IMR-90 (cell line): ENCODE data around the gene STAM2. TPM values are rescaled to one million over a fixed set of nuclear protein-coding genes. Genes with fewer than 3 reads are reported as not detected.

ENCODE experiments used
- ATAC-seq: fragments of 200-7000 bp; cut with Tn5 transposase; 2 replicates; pipeline ENCODE4 v1.9.1; 2020; ENCODE audit warnings: low read depth, mild to moderate bottlenecking, moderate library complexity
- Bru-seq: library from RNA; stranded (reverse); fragments of 400-500 nt; gene quantifications from one replicate; lab custom pipeline; 2021; lab: Mats Ljungman, UMichigan
- BruChase-seq, 2 experiments: library from RNA; stranded (reverse); fragments of 400-500 nt; gene quantifications; one replicate each; lab custom pipeline; 2021; lab: Mats Ljungman, UMichigan
- BruUV-seq: library from RNA; stranded (reverse); fragments of 400-500 nt; replicated peaks from 2 replicates; lab custom pipeline; 2021; lab: Mats Ljungman, UMichigan
- CTCF ChIA-PET: fragments of 300-600 bp; formaldehyde crosslinking; extraction: SDS; loops from one replicate; lab custom pipeline; 2021; ENCODE audit warnings: antibody characterized with exemption; lab: Yijun Ruan, JAX
- POLR2A ChIA-PET: fragments of 300-600 bp; sonication (Branson Sonifier 250); formaldehyde crosslinking; loops from one replicate; lab custom pipeline; 2022; ENCODE audit warnings: antibody characterized with exemption; ENCODE audit not compliant: unreplicated experiment; lab: Charles Lee
- DNase-seq: peaks from one replicate; pipeline ENCODE4 v3.0.0; 2013
- H2AFZ ChIP-seq: replicated peaks from 2 replicates; pipeline ENCODE3; 2013; ENCODE audit warnings: low read length, mild to moderate bottlenecking; ENCODE audit not compliant: poor library complexity
- H2AK5ac ChIP-seq: 2 replicates; pipeline ENCODE4 v1.6.1; 2013; ENCODE audit warnings: low read depth, low read length, inconsistent platforms
- H2AK9ac ChIP-seq: replicated peaks from 2 replicates; pipeline ENCODE3; 2013; ENCODE audit warnings: mild to moderate bottlenecking, low read depth, low read length, moderate library complexity; ENCODE audit not compliant: poor library complexity
- H2BK120ac ChIP-seq: 2 replicates; pipeline ENCODE4 v1.6.1; 2013; ENCODE audit warnings: low read depth, low read length, inconsistent platforms
- H2BK15ac ChIP-seq: 3 replicates; pipeline ENCODE4 v1.6.1; 2013; ENCODE audit warnings: low read depth, low read length, inconsistent platforms
- H2BK20ac ChIP-seq: 2 replicates; pipeline ENCODE4 v1.6.1; 2013; ENCODE audit warnings: low read depth, mild to moderate bottlenecking, inconsistent platforms, low read length, moderate library complexity
- H2BK5ac ChIP-seq: 2 replicates; pipeline ENCODE4 v1.6.1; 2013; ENCODE audit warnings: mild to moderate bottlenecking, low read depth, low read length, inconsistent platforms; ENCODE audit not compliant: poor library complexity, severe bottlenecking
- H3K14ac ChIP-seq: replicated peaks from 2 replicates; pipeline ENCODE4 v1.6.1; 2013; ENCODE audit warnings: low read depth, low read length, inconsistent platforms
- H3K18ac ChIP-seq: 2 replicates; pipeline ENCODE4 v1.6.1; 2013; ENCODE audit warnings: low read depth, low read length, control low read depth
- H3K23ac ChIP-seq: 2 replicates; pipeline ENCODE4 v1.6.1; 2013; ENCODE audit warnings: low read depth, low read length, inconsistent platforms
- H3K27ac ChIP-seq: 2 replicates; pipeline ENCODE4 v1.5.1; 2013; ENCODE audit warnings: mild to moderate bottlenecking, control low read depth, low read length; ENCODE audit not compliant: insufficient read depth
- H3K27me3 ChIP-seq: 2 replicates; pipeline ENCODE4 v1.6.1; 2013; ENCODE audit warnings: low read length; ENCODE audit not compliant: control insufficient read depth, insufficient read depth
- H3K36me3 ChIP-seq: 2 replicates; pipeline ENCODE4 v1.6.1; 2013; ENCODE audit warnings: low read length, mixed read lengths; ENCODE audit not compliant: control insufficient read depth, insufficient read depth
- H3K4ac ChIP-seq: 2 replicates; pipeline ENCODE4 v1.6.1; 2013; ENCODE audit warnings: low read depth, low read length, inconsistent platforms
- H3K4me1 ChIP-seq: 2 replicates; pipeline ENCODE4 v1.6.1; 2013; ENCODE audit warnings: low read length, mixed read lengths; ENCODE audit not compliant: control insufficient read depth, insufficient read depth
- H3K4me2 ChIP-seq: 2 replicates; pipeline ENCODE4 v1.6.1; 2013; ENCODE audit warnings: low read depth, mild to moderate bottlenecking, control low read depth, low read length, moderate library complexity
- H3K4me3 ChIP-seq: 2 replicates; pipeline ENCODE4 v1.5.1; 2013; ENCODE audit warnings: low read depth, mild to moderate bottlenecking, control low read depth, low read length, moderate library complexity; ENCODE audit not compliant: insufficient read depth
- H3K56ac ChIP-seq: 2 replicates; pipeline ENCODE4 v1.6.1; 2013; ENCODE audit warnings: low read length, inconsistent platforms; ENCODE audit not compliant: insufficient read depth; ENCODE audit errors: extremely low read depth
- H3K79me1 ChIP-seq, 2 experiments: 2 replicates each; pipeline ENCODE4 v1.6.1; 2013; ENCODE audit warnings: low read length in 2 of 2, inconsistent platforms in 1 of 2, low read depth in 1 of 2
- H3K9ac ChIP-seq: 2 replicates; pipeline ENCODE4 v1.6.1; 2013; ENCODE audit warnings: low read depth, low read length, control low read depth
- H3K9me1 ChIP-seq: 2 replicates; pipeline ENCODE4 v1.6.1; 2013; ENCODE audit warnings: low read length, inconsistent platforms; ENCODE audit not compliant: insufficient read depth
- H3K9me3 ChIP-seq: 2 replicates; pipeline ENCODE4 v1.6.1; 2013; ENCODE audit warnings: low read length; ENCODE audit not compliant: control insufficient read depth, insufficient read depth
- H4K20me1 ChIP-seq: 2 replicates; pipeline ENCODE4 v1.6.1; 2013; ENCODE audit warnings: low read length, inconsistent platforms; ENCODE audit not compliant: insufficient read depth
- H4K5ac ChIP-seq: 2 replicates; pipeline ENCODE4 v1.6.1; 2013; ENCODE audit warnings: mild to moderate bottlenecking, low read depth, low read length, control low read depth
- H4K8ac ChIP-seq, 2 experiments: 2 replicates each; pipeline ENCODE4 v1.6.1; 2013; ENCODE audit warnings: low read depth in 2 of 2, low read length in 2 of 2, control low read depth in 1 of 2, inconsistent platforms in 1 of 2
- H4K91ac ChIP-seq: 2 replicates; pipeline ENCODE4 v1.6.1; 2013; ENCODE audit warnings: low read depth, low read length, inconsistent platforms; ENCODE audit not compliant: insufficient read depth
- CHD1 ChIP-seq: IDR thresholded peaks from 2 replicates; pipeline ENCODE4 v1.6.1; 2012; ENCODE audit warnings: low read depth, low read length, improper control_type of control experiment
- FOS ChIP-seq: fragments of 150-350 bp; IDR thresholded peaks from 2 replicates; pipeline ENCODE4 v1.6.1; 2016; ENCODE audit warnings: low read depth, low read length
- MAFK ChIP-seq: IDR thresholded peaks from 2 replicates; pipeline ENCODE4 v1.6.1; 2012; ENCODE audit warnings: low read depth, low read length, improper control_type of control experiment
- MAZ ChIP-seq: IDR thresholded peaks from 2 replicates; pipeline ENCODE4 v1.6.1; 2012; ENCODE audit warnings: low read depth, mild to moderate bottlenecking, low read length, improper control_type of control experiment, moderate library complexity, borderline replicate concordance
- MXI1 ChIP-seq: IDR thresholded peaks from 2 replicates; pipeline ENCODE4 v1.6.1; 2012; ENCODE audit warnings: low read depth, mild to moderate bottlenecking, low read length, moderate library complexity, borderline replicate concordance
- POLR2A ChIP-seq: IDR thresholded peaks from 2 replicates; pipeline ENCODE4 v1.6.1; 2012; ENCODE audit warnings: mild to moderate bottlenecking, low read depth, low read length
- RAD21 ChIP-seq: IDR thresholded peaks from 2 replicates; pipeline ENCODE4 v1.6.1; 2012; ENCODE audit warnings: low read length, improper control_type of control experiment
- SMC3 ChIP-seq: fragments of 150-350 bp; IDR thresholded peaks from 2 replicates; pipeline ENCODE4 v1.6.1; 2016; ENCODE audit warnings: low read depth, mild to moderate bottlenecking, antibody characterized with exemption, low read length, moderate library complexity
- WGBS, 2 experiments: methylation state at CpG; one replicate each; pipeline versions ENCODE4 v1.1.5 to v1.1.7; 2013; ENCODE audit warnings: missing lambda C conversion rate in 2 of 2; ENCODE audit not compliant: insufficient read length in 1 of 2; ENCODE audit errors: extremely low coverage in 2 of 2; 5-methylcytosine and 5-hydroxymethylcytosine counted together
- dilution Hi-C: fragments of 300-500 bp; cut with HindIII; formaldehyde crosslinking; loops from one replicate; pipeline ENCODE4 v1.14.3; 2018; ENCODE audit warnings: low sequenced_read_pairs; ENCODE audit not compliant: unreplicated experiment
- in situ Hi-C: fragments of 300-500 bp; cut with MboI; formaldehyde crosslinking; loops from 3 replicates; pipeline ENCODE4 v1.14.3; 2019; ENCODE audit warnings: low sequenced_read_pairs, inconsistent platforms, mixed read lengths
- intact Hi-C: fragments of 100-400 bp; cut with micrococcal nuclease; formaldehyde crosslinking; loops from 2 replicates; pipeline ENCODE4 v1.10.0; 2022
- long read RNA-seq: library from polyadenylated mRNA; unstranded; transcript quantifications from one replicate; pipeline ENCODE4 v2.0.0, GENCODE V29; 2021; ENCODE audit not compliant: unreplicated experiment
- polyA plus RNA-seq, 3 experiments: library from polyadenylated mRNA; depleted of rRNA; stranded (reverse); fragments of >200 nt; gene quantifications; 2 replicates each; pipeline ENCODE4 v1.2.3, GENCODE V29; 2012; ENCODE audit warnings: low replicate concordance in 1 of 3
- total RNA-seq: library from RNA; depleted of rRNA; stranded (reverse); fragments of >200 nt; gene quantifications from 2 replicates; pipeline ENCODE4 v1.2.3, GENCODE V29; 2012; rRNA removed
- TF ChIP-seq, protein P1 (sequence below): fragments of 150-350 bp; IDR thresholded peaks from 2 replicates; pipeline ENCODE4 v1.6.1; 2017; ENCODE audit warnings: mild to moderate bottlenecking, antibody characterized with exemption, low read length, low read depth
- TF ChIP-seq, protein P2 (sequence below): conservative IDR thresholded peaks from 2 replicates; pipeline ENCODE4 v1.5.1; 2012; ENCODE audit warnings: mild to moderate bottlenecking, low read depth, low read length, improper control_type of control experiment

The STAM2 gene
- total RNA-seq (29.2 and 55.0 TPM in 2 replicates), polyA plus RNA-seq (2012; rRNA removed) (10.1 and 12.5 TPM in 2 replicates), Bru-seq, nascent RNA (percentile 80 among the genes with signal in this experiment), BruChase-seq, experiment 1, labeled RNA remaining after a 6-hour chase (percentile 80 among the genes with signal in this experiment), BruChase-seq, experiment 2, labeled RNA remaining after a 2-hour chase (percentile 80 among the genes with signal in this experiment)
- polyA plus RNA-seq (2012; cell fraction: cytosol; rRNA removed): 1.9 and 2.4 TPM in 2 replicates
- 4.8 and 35.4 TPM in 2 replicates for polyA plus RNA-seq (2012; cell fraction: nucleus; rRNA removed; ENCODE audit: low replicate concordance)
- long read RNA-seq, full-length matches to known transcripts: 3 of 6 reads
- long read RNA-seq, partial matches to known transcripts: 2 of 6 reads
- long read RNA-seq, other reads (novel, unspliced or antisense): 1 of 6 reads

DNA sequence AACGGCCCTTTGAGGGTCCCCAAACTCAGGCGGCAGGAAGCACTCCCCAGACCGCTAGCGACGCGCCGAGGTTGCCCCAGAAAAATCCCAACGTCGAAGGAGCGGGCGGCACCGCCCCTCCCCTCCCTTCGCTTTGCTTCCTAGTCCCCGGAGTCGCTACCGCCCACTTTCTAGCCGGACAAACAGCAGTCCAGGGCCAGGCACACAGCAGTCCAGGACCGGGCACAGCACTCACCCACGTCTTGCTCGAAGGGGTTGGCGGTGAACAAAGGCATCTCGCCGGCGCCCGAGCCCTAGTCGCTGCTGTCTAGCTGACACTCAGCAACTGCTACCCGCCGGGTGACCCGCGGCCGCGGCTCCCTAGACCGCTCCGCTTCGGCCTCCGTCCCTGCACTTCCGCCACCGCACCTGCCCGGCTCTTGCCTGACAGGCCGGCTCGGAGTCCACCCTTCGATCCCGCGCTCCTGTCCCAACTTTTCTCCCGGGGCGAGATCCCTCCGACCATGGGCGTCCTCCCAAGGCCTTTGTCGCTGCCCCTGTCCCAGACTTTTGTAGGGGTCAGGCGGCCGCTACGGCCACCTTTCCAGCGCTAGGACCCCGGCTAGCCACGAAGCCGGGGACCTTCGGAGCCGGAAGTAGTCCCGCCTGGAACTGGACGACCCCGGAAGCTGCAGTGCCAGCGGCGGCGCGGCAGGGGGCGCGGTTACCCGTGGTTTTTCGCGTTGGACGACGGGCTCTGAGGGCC lies at the start of gene STAM2:
TSS of gene STAM2 (minus strand) at position 396 of the 745 bp plus-strand sequence. CDS start at position 275, 121 bp downstream.
- intact Hi-C loops: loop anchor here (1.0 to 2.0 kb wide), 4 partner anchors 138 to 539 kb away; no protein-coding TSS in a partner anchor
- ChIA-PET CTCF (interaction anchor here (1.0 to 2.1 kb wide), 8 partner anchors 10 to 518 kb away, joined by 3 to 14 read pairs (median 5); no protein-coding TSS in a partner anchor), POLR2A (interaction anchor here (0.6 to 0.9 kb wide), 2 partner anchors 71 to 460 kb away, joined by 3 to 4 read pairs; no protein-coding TSS in a partner anchor)
- Histone ChIP-seq H3K4me2 (peak within 1 kb of the TSS; percentile 98), H3K14ac (peak within 1 kb of the TSS; percentile 99), H2BK5ac (peak within 1 kb of the TSS; percentile 97), H2BK15ac (peak within 1 kb of the TSS; percentile 100; the same call in 2 of the 3 replicates), H4K91ac (peak within 1 kb of the TSS; percentile 98), H4K20me1 (peaks cover 12% of the 10 kb centered on the region; the same call in 1 of the 2 replicates), H4K5ac (peak within 1 kb of the TSS; percentile 93), H2BK120ac (peak within 1 kb of the TSS; percentile 93), H3K27me3 (no peaks in the 10 kb centered on the region), H2AK9ac (peak within 1 kb of the TSS; percentile 96), H3K18ac (peak within 1 kb of the TSS; percentile 92), H3K27ac (peak within 1 kb of the TSS; percentile 97), H3K23ac (peak within 1 kb of the TSS; percentile 99), H4K8ac (peak within 1 kb of the TSS; percentile 88 to 99), H3K9me3 (no peaks in the 10 kb centered on the region), H2AK5ac (peak within 1 kb of the TSS; percentile 77), H3K36me3 (no peaks in the 10 kb centered on the region), H3K9me1 (peaks cover 3% of the 10 kb centered on the region), H3K79me1 (peaks cover 3 to 30% of the 10 kb centered on the region in 2 experiments; a peak in 2 of 4 replicates), H3K4me3 (peak within 1 kb of the TSS; percentile 86), H2BK20ac (peak within 1 kb of the TSS; percentile 20; the same call in 1 of the 2 replicates), H2AFZ (peak within 1 kb of the TSS; percentile 99), H3K4me1 (peaks cover 2% of the 10 kb centered on the region), H3K56ac (peak within 1 kb of the TSS; percentile 98), H3K4ac (peak within 1 kb of the TSS; percentile 99), H3K9ac (peak within 1 kb of the TSS; percentile 98)
- BruUV-seq: TSS peak; percentile 91
- WGBS, 2 experiments: 1% methylated on average over 25 of the region's 72 CpGs; no CpG with 5 or more reads in 1 of the 2 experiments
- peak; percentile 89 for ATAC-seq
- dilution Hi-C loops: loop anchor here (25.0 kb wide), 1 partner anchor 462 kb away; no protein-coding TSS in a partner anchor
- DNase-seq: peak; percentile 88
- TF ChIP-seq, protein P1, sequence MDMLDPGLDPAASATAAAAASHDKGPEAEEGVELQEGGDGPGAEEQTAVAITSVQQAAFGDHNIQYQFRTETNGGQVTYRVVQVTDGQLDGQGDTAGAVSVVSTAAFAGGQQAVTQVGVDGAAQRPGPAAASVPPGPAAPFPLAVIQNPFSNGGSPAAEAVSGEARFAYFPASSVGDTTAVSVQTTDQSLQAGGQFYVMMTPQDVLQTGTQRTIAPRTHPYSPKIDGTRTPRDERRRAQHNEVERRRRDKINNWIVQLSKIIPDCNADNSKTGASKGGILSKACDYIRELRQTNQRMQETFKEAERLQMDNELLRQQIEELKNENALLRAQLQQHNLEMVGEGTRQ: no peak
- TF ChIP-seq SMC3: peak; percentile 71
- TF ChIP-seq MAZ: peak; percentile 68
- TF ChIP-seq CHD1: peak; percentile 90
- TF ChIP-seq RAD21: peak; percentile 87
- TF ChIP-seq, protein P2, sequence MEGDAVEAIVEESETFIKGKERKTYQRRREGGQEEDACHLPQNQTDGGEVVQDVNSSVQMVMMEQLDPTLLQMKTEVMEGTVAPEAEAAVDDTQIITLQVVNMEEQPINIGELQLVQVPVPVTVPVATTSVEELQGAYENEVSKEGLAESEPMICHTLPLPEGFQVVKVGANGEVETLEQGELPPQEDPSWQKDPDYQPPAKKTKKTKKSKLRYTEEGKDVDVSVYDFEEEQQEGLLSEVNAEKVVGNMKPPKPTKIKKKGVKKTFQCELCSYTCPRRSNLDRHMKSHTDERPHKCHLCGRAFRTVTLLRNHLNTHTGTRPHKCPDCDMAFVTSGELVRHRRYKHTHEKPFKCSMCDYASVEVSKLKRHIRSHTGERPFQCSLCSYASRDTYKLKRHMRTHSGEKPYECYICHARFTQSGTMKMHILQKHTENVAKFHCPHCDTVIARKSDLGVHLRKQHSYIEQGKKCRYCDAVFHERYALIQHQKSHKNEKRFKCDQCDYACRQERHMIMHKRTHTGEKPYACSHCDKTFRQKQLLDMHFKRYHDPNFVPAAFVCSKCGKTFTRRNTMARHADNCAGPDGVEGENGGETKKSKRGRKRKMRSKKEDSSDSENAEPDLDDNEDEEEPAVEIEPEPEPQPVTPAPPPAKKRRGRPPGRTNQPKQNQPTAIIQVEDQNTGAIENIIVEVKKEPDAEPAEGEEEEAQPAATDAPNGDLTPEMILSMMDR: peak; percentile 99
- peak; percentile 92 for TF ChIP-seq POLR2A
- no peak for TF ChIP-seq MAFK
- TF ChIP-seq FOS: no peak
- no peak; the same call in 1 of the 2 replicates for TF ChIP-seq MXI1
- in situ Hi-C loops: no loop called here
